Measurements from ENCODE around the gene FLRT3.

The FLRT3 gene

DNA sequence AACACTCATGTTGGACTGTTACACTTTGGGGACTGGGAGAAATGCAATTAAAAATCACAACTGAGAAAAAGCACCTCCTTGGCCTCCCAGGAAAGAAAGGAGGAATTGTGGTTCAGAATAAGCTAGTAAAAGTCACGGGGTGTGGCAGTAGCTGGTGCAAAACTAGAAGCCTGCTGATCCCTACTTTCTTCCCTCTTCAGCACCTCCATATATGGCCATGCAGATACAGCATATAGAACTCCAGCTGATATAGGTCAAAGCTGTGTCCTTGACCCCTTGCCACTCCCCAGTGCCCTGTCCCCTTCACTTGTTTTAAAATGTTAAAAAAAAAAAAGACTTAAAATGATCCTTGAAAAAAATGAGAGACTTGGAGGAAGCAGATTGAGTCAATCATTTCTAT, 5.5 kb upstream of the FLRT3 start:
- ATAC-seq (replicated peaks) (no peak), DNase-seq (no peak)
- Mint-ChIP-seq H3K4me3 (no peak overlapping the region), H3K27me3 (no peaks in the 10 kb centered on the region), H3K4me1 (ENCODE audit: low read depth in 2 of 2) (no peaks in the 10 kb centered on the region), H3K36me3 (ENCODE audit: insufficient read depth) (no peaks in the 10 kb centered on the region), H3K27ac (no peak overlapping the region), H3K9me3 (peaks cover 0 to 6% of the 10 kb centered on the region in 2 donors)

DNA sequence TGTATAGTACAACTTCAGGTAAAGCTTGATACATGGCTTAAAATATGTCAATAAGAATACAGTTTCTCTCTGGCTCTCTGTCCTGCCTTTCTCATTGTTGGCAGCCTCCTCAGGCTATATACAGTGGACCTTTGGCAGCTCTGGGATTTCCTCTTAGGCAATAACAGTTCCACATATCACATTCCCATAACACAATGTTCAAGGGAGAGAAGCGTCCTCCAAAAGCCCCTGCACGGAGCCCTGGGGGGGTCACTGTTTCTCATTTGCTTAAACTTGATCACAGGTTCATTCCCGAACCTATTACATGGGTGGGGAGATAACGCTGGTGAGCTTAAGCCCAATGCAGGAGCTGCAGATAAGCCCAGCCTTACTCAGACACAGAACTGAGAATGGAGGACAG, 4.4 kb upstream of the FLRT3 start:
- no peak overlapping the region for H3K27ac Mint-ChIP-seq

DNA sequence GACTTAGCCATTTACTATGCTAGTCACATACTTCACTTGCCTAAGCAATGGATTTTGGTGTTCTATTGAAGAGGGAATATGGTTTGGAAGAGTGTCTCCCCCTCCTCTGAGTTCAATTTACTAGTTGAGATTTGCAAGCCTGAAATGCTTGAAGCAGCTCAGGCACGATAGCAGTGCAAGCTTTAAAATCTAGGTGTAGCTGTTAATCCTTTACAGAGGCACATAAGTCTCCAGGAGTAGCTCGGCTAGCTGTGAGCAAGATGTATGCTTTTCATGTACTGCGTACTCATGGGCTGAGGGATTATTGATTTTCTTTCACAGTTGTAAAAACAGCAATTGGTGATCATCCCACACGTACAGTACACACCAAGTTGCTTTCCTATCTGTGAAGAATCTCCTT, 726 bp downstream of the FLRT3 start:
- Mint-ChIP-seq H3K4me3 (no peak overlapping the region), H3K27ac (no peak overlapping the region), H3K27me3 (no peaks in the 10 kb centered on the region), H3K9me3 (no peaks in the 10 kb centered on the region), H3K4me1 (ENCODE audit: low read depth in 2 of 2) (no peaks in the 10 kb centered on the region), H3K36me3 (ENCODE audit: insufficient read depth) (no peaks in the 10 kb centered on the region)
- ATAC-seq (replicated peaks), result no peak
- no peak for DNase-seq

More for the DNA sequence above, 4.4 kb upstream of the FLRT3 start:
- no peak for DNase-seq
- Mint-ChIP-seq H3K36me3 (ENCODE audit: insufficient read depth) (no peaks in the 10 kb centered on the region), H3K9me3 (peaks cover 0 to 2% of the 10 kb centered on the region in 2 donors), H3K27me3 (no peaks in the 10 kb centered on the region), H3K4me3 (no peak overlapping the region), H3K4me1 (ENCODE audit: low read depth in 2 of 2) (no peaks in the 10 kb centered on the region)
- no peak for ATAC-seq (replicated peaks)

DNA sequence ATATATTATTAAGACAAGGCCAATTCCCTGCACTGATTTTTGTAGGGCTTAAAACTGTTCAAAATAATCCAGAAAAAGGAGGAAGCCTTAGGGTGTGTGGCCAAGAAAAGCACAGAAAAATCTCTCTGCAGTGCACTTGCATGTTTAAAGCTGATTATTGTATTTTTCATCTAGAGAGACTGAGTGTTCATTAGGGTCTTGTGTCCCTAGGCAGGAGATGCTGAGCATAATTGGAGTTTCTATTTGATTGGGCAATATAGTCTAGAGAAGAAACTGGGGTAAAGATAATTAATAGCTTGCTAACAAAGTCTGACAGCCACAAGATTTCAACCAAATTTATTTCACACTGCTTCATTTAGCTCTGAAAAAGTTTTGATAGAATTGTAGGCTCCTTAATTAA, 2.4 kb downstream of the FLRT3 start:
- DNase-seq, result no peak
- H3K4me3 Mint-ChIP-seq, result no peak overlapping the region
- H3K9me3 Mint-ChIP-seq, result peaks cover 0 to 1% of the 10 kb centered on the region in 2 donors
- no peaks in the 10 kb centered on the region for H3K36me3 Mint-ChIP-seq (ENCODE audit: insufficient read depth)
- no peak overlapping the region for H3K27ac Mint-ChIP-seq
- no peaks in the 10 kb centered on the region for H3K4me1 Mint-ChIP-seq (ENCODE audit: low read depth in 2 of 2)
- ATAC-seq (replicated peaks), result no peak
- H3K27me3 Mint-ChIP-seq, result no peaks in the 10 kb centered on the region

DNA sequence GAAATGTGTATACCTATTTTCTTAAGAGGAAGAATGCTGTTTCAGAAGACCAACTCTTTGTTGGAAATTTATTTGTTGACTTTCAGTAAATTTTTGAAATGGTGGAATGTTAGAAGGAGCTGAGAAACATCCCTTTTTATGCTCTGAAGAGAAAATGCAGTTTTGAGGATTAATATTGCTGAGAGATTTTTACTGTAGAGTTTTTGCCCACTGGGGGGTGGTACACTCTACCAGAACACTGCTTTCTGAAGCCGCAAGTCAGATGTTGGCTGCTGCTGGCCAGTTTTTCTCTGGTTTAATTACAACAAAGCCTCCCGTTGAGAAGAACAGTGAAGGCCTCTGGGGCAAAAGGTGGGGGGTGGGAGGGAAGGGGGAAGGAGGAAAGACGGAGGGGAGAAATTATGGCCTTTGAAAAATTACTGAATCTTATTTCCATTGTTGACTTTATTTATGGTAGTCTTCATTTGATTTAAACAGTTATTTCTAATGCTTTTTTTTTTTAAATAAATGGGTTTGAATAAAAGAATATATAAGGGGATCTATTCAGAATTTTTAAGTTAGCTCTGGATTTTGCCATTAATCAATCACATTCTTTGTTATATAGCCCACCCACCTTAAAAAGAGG, 3.0 kb downstream of the FLRT3 start:
- Mint-ChIP-seq H3K27me3 (no peaks in the 10 kb centered on the region), H3K27ac (no peak overlapping the region), H3K4me3 (no peak overlapping the region), H3K4me1 (ENCODE audit: low read depth in 2 of 2) (no peaks in the 10 kb centered on the region), H3K9me3 (peaks cover 0 to 2% of the 10 kb centered on the region in 2 donors), H3K36me3 (ENCODE audit: insufficient read depth) (no peaks in the 10 kb centered on the region)
- ATAC-seq (replicated peaks) (no peak), DNase-seq (no peak)

DNA sequence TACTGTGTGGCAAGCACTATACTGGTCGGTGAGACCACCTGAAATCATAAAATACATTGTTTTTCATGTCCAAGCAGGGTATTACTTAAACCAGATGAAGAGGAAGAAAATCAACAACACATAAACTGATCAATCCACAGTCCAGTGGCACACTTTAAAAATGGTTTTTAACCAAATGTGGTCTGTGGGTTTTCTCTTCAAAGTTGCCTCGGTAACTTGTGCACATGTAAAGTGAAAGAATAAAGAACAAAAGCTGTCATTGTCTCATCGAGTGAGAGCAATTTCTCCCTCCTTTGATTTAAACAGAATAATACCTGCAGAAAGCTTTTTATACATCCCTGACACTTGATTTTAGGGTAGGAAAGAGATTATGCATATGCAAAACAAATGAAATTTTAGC, 3.7 kb downstream of the FLRT3 start:
- DNase-seq (no peak), ATAC-seq (replicated peaks) (no peak)
- H3K27ac Mint-ChIP-seq, result no peak overlapping the region
- H3K4me1 Mint-ChIP-seq (ENCODE audit: low read depth in 2 of 2), result no peaks in the 10 kb centered on the region
- H3K27me3 Mint-ChIP-seq, result no peaks in the 10 kb centered on the region
- H3K4me3 Mint-ChIP-seq, result no peak overlapping the region
- no peaks in the 10 kb centered on the region for H3K36me3 Mint-ChIP-seq (ENCODE audit: insufficient read depth)
- peaks cover 0 to 2% of the 10 kb centered on the region in 2 donors for H3K9me3 Mint-ChIP-seq

DNA sequence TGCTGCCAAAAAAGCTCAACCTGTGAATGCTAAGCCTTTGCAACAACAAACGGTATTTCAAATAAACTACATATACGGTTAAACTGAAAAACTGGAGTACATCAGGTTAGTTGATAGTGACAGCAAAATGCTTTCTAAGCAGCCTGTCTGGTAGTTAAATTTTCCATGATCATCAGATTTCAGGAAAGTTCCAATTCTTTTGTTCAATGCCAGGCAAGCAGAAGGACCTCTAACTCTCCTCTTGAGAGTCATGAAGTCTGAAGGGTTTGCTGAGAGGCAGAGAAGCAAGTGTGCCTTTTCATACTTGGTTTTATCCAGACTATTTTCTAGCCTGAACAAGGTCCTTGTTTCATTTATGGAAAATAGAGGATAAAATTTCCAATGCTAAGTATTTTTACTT, 4.5 kb downstream of the FLRT3 start:
- Mint-ChIP-seq H3K27ac (no peak overlapping the region), H3K9me3 (peaks cover 0 to 2% of the 10 kb centered on the region in 2 donors), H3K36me3 (ENCODE audit: insufficient read depth) (no peaks in the 10 kb centered on the region), H3K4me3 (no peak overlapping the region), H3K4me1 (ENCODE audit: low read depth in 2 of 2) (no peaks in the 10 kb centered on the region), H3K27me3 (no peaks in the 10 kb centered on the region)
- DNase-seq (no peak), ATAC-seq (replicated peaks) (no peak)

DNA sequence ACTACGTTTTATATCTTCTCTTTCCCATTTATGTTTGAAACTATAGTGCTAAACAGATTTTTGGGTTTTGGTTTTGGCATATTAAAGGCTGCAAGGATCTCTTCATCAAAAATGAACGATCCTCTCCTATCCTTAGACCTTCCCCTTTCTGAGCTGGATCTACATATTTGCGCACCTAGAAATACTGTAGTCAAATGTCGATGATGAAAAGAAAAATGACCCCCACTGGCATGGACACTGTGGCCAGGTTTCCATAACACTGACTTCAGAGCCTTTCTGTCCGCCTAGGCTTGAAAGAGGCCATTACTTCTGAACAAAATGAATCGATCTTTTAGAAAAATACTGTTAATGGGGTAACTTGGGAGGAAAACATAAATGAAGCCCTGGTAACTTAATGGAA, 5.8 kb downstream of the FLRT3 start:
- no peaks in the 10 kb centered on the region for H3K36me3 Mint-ChIP-seq (ENCODE audit: insufficient read depth)
- DNase-seq (no peak), ATAC-seq (replicated peaks) (no peak)
- H3K27ac Mint-ChIP-seq, result no peak overlapping the region
- H3K9me3 Mint-ChIP-seq, result peaks cover 0 to 2% of the 10 kb centered on the region in 2 donors
- H3K27me3 Mint-ChIP-seq, result no peaks in the 10 kb centered on the region
- H3K4me1 Mint-ChIP-seq (ENCODE audit: low read depth in 2 of 2), result no peaks in the 10 kb centered on the region
- H3K4me3 Mint-ChIP-seq, result no peak overlapping the region

DNA sequence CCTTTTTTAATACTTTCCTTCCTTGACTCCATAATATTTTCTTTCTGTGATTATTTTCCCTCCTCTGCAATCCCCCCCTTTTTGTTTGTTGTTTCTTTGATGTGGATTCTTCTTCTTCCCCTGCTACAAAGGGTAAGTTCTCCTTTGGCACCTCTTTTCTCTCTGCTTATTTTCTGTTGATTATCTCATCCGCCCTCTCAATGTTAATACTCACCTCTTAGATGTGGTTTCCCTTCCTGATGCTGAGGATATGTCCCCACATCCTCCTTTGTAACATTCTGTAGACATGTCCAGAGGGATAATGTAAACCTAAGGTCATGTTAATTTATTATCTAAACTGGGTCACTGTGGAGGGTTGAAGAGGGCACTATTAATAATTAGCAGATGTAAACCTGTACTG, 17.7 kb downstream of the FLRT3 start:
- no peak for DNase-seq
- Mint-ChIP-seq H3K4me3 (no peak overlapping the region), H3K27me3 (no peaks in the 10 kb centered on the region), H3K27ac (no peak overlapping the region), H3K36me3 (ENCODE audit: insufficient read depth) (no peaks in the 10 kb centered on the region), H3K4me1 (ENCODE audit: low read depth in 2 of 2) (no peaks in the 10 kb centered on the region), H3K9me3 (peaks cover 14 to 25% of the 10 kb centered on the region in 2 donors)
- no peak for ATAC-seq (replicated peaks)

DNA sequence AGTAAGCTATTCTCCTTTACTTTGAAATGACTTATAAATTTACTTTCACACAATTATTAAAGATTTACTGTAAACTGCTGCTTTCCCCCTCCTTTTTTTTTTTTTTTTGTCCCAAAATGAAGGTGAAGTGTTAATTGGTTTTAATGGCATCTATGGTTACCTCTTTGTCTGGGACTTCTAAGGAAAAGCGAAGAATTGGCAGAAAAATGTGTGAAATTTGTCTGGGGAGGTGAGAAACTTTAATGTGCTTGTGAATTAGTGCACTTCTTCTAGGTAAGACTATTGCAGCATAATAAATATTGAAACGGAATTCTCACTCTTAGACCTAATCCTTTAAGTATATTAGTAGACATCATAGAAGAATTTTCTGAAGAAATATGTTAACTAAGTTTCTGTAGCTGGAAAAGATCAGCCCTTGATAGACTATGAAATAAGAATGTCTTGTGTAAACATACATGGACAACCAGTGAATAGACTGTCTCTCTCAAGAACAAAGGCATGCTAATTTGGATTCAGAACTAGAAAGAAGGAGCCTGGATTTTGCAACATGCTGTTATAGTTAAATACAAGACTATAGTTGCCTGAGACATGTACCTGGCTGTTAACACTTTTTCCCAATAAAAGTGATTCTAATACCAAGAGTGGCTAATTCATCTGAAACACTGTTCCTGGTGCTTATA, 23.9 kb downstream of the FLRT3 start:
- Mint-ChIP-seq H3K4me3 (no peak overlapping the region), H3K27ac (no peak overlapping the region), H3K4me1 (ENCODE audit: low read depth in 2 of 2) (no peaks in the 10 kb centered on the region), H3K36me3 (ENCODE audit: insufficient read depth) (no peaks in the 10 kb centered on the region), H3K9me3 (peaks cover 6 to 8% of the 10 kb centered on the region in 2 donors), H3K27me3 (no peaks in the 10 kb centered on the region)
- no peak for DNase-seq
- ATAC-seq (replicated peaks), result no peak

DNA sequence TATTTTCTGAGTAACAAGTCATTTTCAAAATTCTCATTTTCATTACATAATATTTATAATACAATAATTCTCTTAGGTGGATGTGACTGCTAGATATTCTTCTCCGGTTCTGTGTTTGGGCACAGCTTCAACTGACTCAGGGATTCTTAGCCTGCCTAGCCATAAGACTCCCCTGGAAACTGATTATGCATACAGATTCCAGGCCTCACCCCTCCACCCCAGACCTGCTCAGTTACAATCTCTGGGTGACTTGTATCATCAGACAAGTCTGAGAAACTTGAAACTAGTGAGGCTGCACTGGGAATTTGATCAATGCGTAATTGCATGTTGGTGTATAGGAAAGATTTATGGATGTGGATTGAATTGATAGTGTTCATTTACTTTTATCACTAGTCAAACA, 25.4 kb downstream of the FLRT3 start:
- Mint-ChIP-seq H3K4me3 (no peak overlapping the region), H3K27ac (no peak overlapping the region), H3K27me3 (no peaks in the 10 kb centered on the region), H3K4me1 (ENCODE audit: low read depth in 2 of 2) (no peaks in the 10 kb centered on the region), H3K36me3 (ENCODE audit: insufficient read depth) (no peaks in the 10 kb centered on the region), H3K9me3 (peaks cover 5% of the 10 kb centered on the region in 2 donors)
- DNase-seq, result no peak
- ATAC-seq (replicated peaks), result no peak

DNA sequence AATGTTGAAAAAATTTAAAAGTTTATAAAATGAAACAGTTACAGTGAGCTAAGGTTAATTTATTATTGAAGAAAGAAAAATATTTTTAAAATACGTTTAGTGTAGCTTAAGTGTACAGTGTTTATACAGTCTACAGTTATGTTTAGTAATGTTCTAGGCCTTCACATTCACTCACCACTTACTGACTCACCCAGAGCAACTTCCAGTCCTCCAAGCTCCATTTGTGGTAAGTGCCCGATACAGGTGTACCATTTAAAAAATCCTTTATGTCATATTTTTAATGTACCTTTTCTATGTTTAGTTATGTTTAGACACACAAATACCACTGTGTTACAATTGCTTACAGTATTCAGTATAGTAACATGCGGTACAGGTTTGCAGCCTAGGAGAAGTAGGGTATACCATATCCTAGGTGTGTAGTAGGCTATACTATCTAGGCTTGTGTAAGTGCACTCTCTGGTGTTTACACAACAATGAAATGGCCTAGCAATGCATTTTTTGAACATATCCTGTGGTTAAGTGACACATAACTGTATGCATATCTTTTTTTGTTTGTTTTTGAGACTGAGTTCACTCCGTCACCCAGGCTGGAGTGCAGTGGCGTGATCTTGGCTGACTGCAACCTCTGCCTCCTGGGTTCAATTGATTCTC, 26.3 kb downstream of the FLRT3 start:
- DNase-seq (no peak), ATAC-seq (replicated peaks) (no peak)
- Mint-ChIP-seq H3K4me3 (no peak overlapping the region), H3K27ac (no peak overlapping the region), H3K4me1 (ENCODE audit: low read depth in 2 of 2) (no peaks in the 10 kb centered on the region), H3K9me3 (peaks cover 1 to 2% of the 10 kb centered on the region in 2 donors), H3K36me3 (ENCODE audit: insufficient read depth) (no peaks in the 10 kb centered on the region), H3K27me3 (no peaks in the 10 kb centered on the region)

DNA sequence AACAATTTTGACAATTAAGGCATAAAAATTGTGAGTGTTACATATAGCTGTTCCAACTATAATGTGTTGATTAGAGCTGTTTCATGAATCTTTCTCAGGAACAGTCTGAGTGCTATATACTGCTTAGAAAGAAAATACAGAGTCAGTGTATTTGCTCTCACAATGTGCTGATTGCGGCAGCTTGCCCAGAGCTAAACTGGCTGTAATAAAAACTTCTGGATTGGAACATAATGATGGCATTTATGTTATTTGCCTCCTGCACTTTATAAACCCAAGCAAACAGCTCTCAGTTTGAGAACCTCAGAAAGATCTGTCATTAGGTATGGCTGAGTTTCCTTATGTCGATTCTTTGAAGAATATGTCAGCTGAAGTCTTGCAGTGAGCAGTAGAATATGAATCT, 29.5 kb downstream of the FLRT3 start:
- H3K9me3 Mint-ChIP-seq, result peaks cover 4 to 16% of the 10 kb centered on the region in 2 donors
- no peak overlapping the region for H3K27ac Mint-ChIP-seq
- no peaks in the 10 kb centered on the region for H3K27me3 Mint-ChIP-seq
- ATAC-seq (replicated peaks), result no peak
- H3K4me1 Mint-ChIP-seq (ENCODE audit: low read depth in 2 of 2), result no peaks in the 10 kb centered on the region
- no peak overlapping the region for H3K4me3 Mint-ChIP-seq
- DNase-seq, result no peak
- H3K36me3 Mint-ChIP-seq (ENCODE audit: insufficient read depth), result no peaks in the 10 kb centered on the region

DNA sequence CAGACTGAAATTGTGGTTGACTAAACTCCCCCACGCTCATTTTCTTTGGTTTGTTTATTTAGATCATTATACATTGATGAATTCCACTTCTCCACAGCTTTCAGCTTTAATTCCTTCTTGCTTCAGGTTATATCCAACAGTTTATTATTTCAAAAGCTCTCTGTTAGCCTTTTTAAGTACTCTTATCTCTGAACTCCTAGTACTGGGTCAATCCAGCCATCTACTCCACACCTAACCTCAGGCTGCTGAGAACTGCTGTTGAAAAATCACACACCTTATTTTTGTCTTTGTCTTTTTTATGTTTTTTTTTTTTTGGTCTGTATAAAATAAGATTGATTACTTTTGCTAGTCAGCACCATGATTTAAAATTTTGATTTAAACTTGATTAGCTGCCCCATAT, 32.9 kb downstream of the FLRT3 start:
- no peaks in the 10 kb centered on the region for H3K4me1 Mint-ChIP-seq (ENCODE audit: low read depth in 2 of 2)
- no peaks in the 10 kb centered on the region for H3K27me3 Mint-ChIP-seq
- H3K4me3 Mint-ChIP-seq, result no peak overlapping the region
- ATAC-seq (replicated peaks), result no peak
- no peak for DNase-seq
- no peak overlapping the region for H3K27ac Mint-ChIP-seq
- peaks cover 4 to 16% of the 10 kb centered on the region in 2 donors for H3K9me3 Mint-ChIP-seq
- H3K36me3 Mint-ChIP-seq (ENCODE audit: insufficient read depth), result no peaks in the 10 kb centered on the region

Measured in effector memory CD8-positive, alpha-beta T cell (primary cell).